SK-N-SH (cell line): ENCODE results near the gene PER2. TPM values are rescaled to one million over a fixed set of nuclear protein-coding genes. Genes with fewer than 3 reads are reported as not detected.

Experiments
- CTCF ChIA-PET: fragments of 300-600, 350-600 bp; formaldehyde crosslinking; extraction: SDS; loops from one replicate; lab custom pipeline; 2021; lab: Yijun Ruan, JAX
- POLR2A ChIA-PET: fragments of 350-600 bp; sonication (Branson Sonifier 250); formaldehyde crosslinking; extraction: SDS; loops from one replicate; lab custom pipeline; 2020; ENCODE audit warnings: antibody characterized with exemption, inconsistent platforms; lab: Yijun Ruan, JAX
- DNase-seq: peaks from one replicate; pipeline ENCODE4 v3.0.0; 2012
- H2AFZ ChIP-seq: fragments of 200-600 bp; sonication (generic); 2 replicates; pipeline ENCODE4 v1.8.1; 2016; ENCODE audit warnings: antibody characterized with exemption, mild to moderate bottlenecking, low read depth
- H3F3A ChIP-seq: fragments of 200-600 bp; sonication (generic); replicated peaks from 2 replicates; pipeline ENCODE3; 2016; ENCODE audit warnings: antibody characterized with exemption, mild to moderate bottlenecking; ENCODE audit not compliant: insufficient read depth
- H3K27ac ChIP-seq, 2 experiments: fragments of 200-500 bp in 1 of 2; fragments of 200-600 bp in 1 of 2; sonication (Bioruptor generic) in 1 of 2; sonication (generic), shearing (Covaris generic) in 1 of 2; 2 replicates each; pipeline versions ENCODE4 v1.5.1 to v1.6.1; 2014 to 2016; ENCODE audit warnings: low read depth in 2 of 2, inconsistent platforms in 1 of 2, low read length in 1 of 2, mild to moderate bottlenecking in 1 of 2, mixed read lengths in 1 of 2
- H3K27me3 ChIP-seq: fragments of 200-600 bp; sonication (generic), shearing (Covaris generic); 2 replicates; pipeline ENCODE4 v1.6.1; 2016; ENCODE audit warnings: mixed run types; ENCODE audit not compliant: insufficient read depth
- H3K36me3 ChIP-seq, 2 experiments: fragments of 200-500 bp in 1 of 2; fragments of 200-600 bp in 1 of 2; sonication (Bioruptor generic) in 1 of 2; sonication (generic) in 1 of 2; replicated peaks in 1 of 2; 2 replicates each; pipeline versions ENCODE3 to v1.5.1; 2014 to 2016; ENCODE audit warnings: low read length in 1 of 2, mild to moderate bottlenecking in 1 of 2; ENCODE audit not compliant: insufficient read depth in 2 of 2, control insufficient read depth in 1 of 2
- H3K4me1 ChIP-seq, 2 experiments: fragments of 200-500 bp in 1 of 2; fragments of 200-600 bp in 1 of 2; sonication (Bioruptor generic) in 1 of 2; sonication (generic), shearing (Covaris generic) in 1 of 2; 2 replicates each; pipeline versions ENCODE4 v1.5.1 to v1.6.1; 2014 to 2016; ENCODE audit warnings: low read depth in 1 of 2, low read length in 1 of 2, mixed run types in 1 of 2; ENCODE audit not compliant: insufficient read depth in 2 of 2, control insufficient read depth in 1 of 2
- H3K4me2 ChIP-seq: fragments of 200-600 bp; sonication (generic), shearing (Covaris generic); 2 replicates; pipeline ENCODE4 v1.6.1; 2017; ENCODE audit warnings: mixed run types
- H3K4me3 ChIP-seq, 2 experiments: fragments of 200-500 bp in 1 of 2; fragments of 200-600 bp in 1 of 2; sonication (Bioruptor generic) in 1 of 2; sonication (generic), shearing (Covaris generic) in 1 of 2; 2 replicates each; pipeline versions ENCODE4 v1.5.1 to v1.8.1; 2014 to 2016; ENCODE audit warnings: low read depth in 2 of 2, inconsistent platforms in 1 of 2, low read length in 1 of 2, mild to moderate bottlenecking in 1 of 2, mixed read lengths in 1 of 2, moderate library complexity in 1 of 2
- H3K79me2 ChIP-seq: fragments of 200-600 bp; sonication (generic); 2 replicates; pipeline ENCODE4 v1.8.1; 2017; ENCODE audit warnings: mild to moderate bottlenecking; ENCODE audit not compliant: insufficient read depth
- H3K9ac ChIP-seq: fragments of 200-600 bp; sonication (generic); 2 replicates; pipeline ENCODE4 v1.6.1; 2017; ENCODE audit warnings: mixed run types
- H3K9me2 ChIP-seq: fragments of 200-600 bp; sonication (generic); 2 replicates; pipeline ENCODE4 v1.6.1; 2017; ENCODE audit warnings: mixed run types
- H3K9me3 ChIP-seq: fragments of 200-600 bp; sonication (generic); 2 replicates; pipeline ENCODE4 v1.6.1; 2017; ENCODE audit warnings: mixed run types, mild to moderate bottlenecking, moderate library complexity
- H4K20me1 ChIP-seq: fragments of 200-600 bp; sonication (generic); 2 replicates; pipeline ENCODE4 v1.6.1; 2017; ENCODE audit warnings: mild to moderate bottlenecking, mixed run types; ENCODE audit not compliant: insufficient read depth
- CHD2 ChIP-seq: fragments of 150-350 bp; IDR thresholded peaks from 2 replicates; pipeline ENCODE4 v1.6.1; 2018; ENCODE audit warnings: low read length; ENCODE audit not compliant: partially characterized antibody
- ELF1 ChIP-seq: IDR thresholded peaks from 2 replicates; pipeline ENCODE4 v1.4.0; 2012
- EP300 ChIP-seq, 2 experiments: IDR thresholded peaks; 2 replicates each; pipeline versions ENCODE4 v1.4.0 to v1.6.1; 2012; ENCODE audit warnings: borderline replicate concordance in 1 of 2, low read depth in 1 of 2, low read length in 1 of 2
- EZH2phosphoT487 ChIP-seq: fragments of 200-600 bp; sonication (generic); IDR thresholded peaks from 2 replicates; pipeline ENCODE4 v1.6.1; 2017; ENCODE audit warnings: low read depth, mixed run types, mild to moderate bottlenecking, antibody characterized with exemption, moderate library complexity, borderline replicate concordance
- FOXJ3 ChIP-seq: sonication (generic); formaldehyde crosslinking; IDR thresholded peaks from 2 replicates; pipeline ENCODE4 v1.5.1; 2020; ENCODE audit warnings: mild to moderate bottlenecking, missing genetic modification reagents
- FOXM1 ChIP-seq: IDR thresholded peaks from 2 replicates; pipeline ENCODE4 v1.4.0; 2012; ENCODE audit warnings: low read depth, mild to moderate bottlenecking
- MAX ChIP-seq: IDR thresholded peaks from 2 replicates; pipeline ENCODE4 v1.4.0; 2012; ENCODE audit warnings: low read depth
- MEF2A ChIP-seq: IDR thresholded peaks from 2 replicates; pipeline ENCODE4 v1.4.0; 2012; ENCODE audit warnings: low read depth, borderline replicate concordance
- MXI1 ChIP-seq: IDR thresholded peaks from 2 replicates; pipeline ENCODE4 v1.6.1; 2012; ENCODE audit warnings: mild to moderate bottlenecking, low read depth, low read length, improper control_type of control experiment
- NFIC ChIP-seq: IDR thresholded peaks from 2 replicates; pipeline ENCODE4 v1.4.0; 2012; ENCODE audit warnings: borderline replicate concordance
- NRF1 ChIP-seq: IDR thresholded peaks from 2 replicates; pipeline ENCODE4 v1.6.1; 2012; ENCODE audit warnings: low read depth, mild to moderate bottlenecking, low read length
- PBX3 ChIP-seq: IDR thresholded peaks from 2 replicates; pipeline ENCODE4; 2012
- RCOR1 ChIP-seq: fragments of 150-350 bp; IDR thresholded peaks from 2 replicates; pipeline ENCODE4 v1.6.1; 2017; ENCODE audit warnings: antibody characterized with exemption, low read length
- RFX5 ChIP-seq: IDR thresholded peaks from 2 replicates; pipeline ENCODE4 v1.6.1; 2012; ENCODE audit warnings: mild to moderate bottlenecking, improper control_type of control experiment, low read length
- SIN3A ChIP-seq: IDR thresholded peaks from 2 replicates; pipeline ENCODE4 v1.6.1; 2012; ENCODE audit warnings: low read depth, mild to moderate bottlenecking, low read length, moderate library complexity, borderline replicate concordance
- TAF1 ChIP-seq: IDR thresholded peaks from 2 replicates; pipeline ENCODE4 v1.6.1; 2012; ENCODE audit warnings: low read depth, mild to moderate bottlenecking, low read length, moderate library complexity, borderline replicate concordance
- TCF12 ChIP-seq: IDR thresholded peaks from 2 replicates; pipeline ENCODE4 v1.4.0; 2012
- TEAD4 ChIP-seq: IDR thresholded peaks from 2 replicates; pipeline ENCODE4 v1.4.0; 2012; ENCODE audit warnings: mild to moderate bottlenecking, borderline replicate concordance; ENCODE audit not compliant: insufficient read depth
- USF2 ChIP-seq: fragments of 150-350 bp; IDR thresholded peaks from 2 replicates; pipeline ENCODE4 v1.6.1; 2017; ENCODE audit warnings: antibody characterized with exemption, low read length, low read depth, borderline replicate concordance
- WGBS: methylation state at CpG from one replicate; pipeline ENCODE4 v1.1.6; 2017; ENCODE audit warnings: low lambda C conversion rate; 5-methylcytosine and 5-hydroxymethylcytosine counted together
- polyA plus RNA-seq, 3 experiments: library from polyadenylated mRNA; depleted of rRNA; stranded (reverse); fragments of >200 nt; gene quantifications; 2 replicates each; pipeline ENCODE4 v1.2.3, GENCODE V29; 2012
- TF ChIP-seq, protein P1 (sequence below): IDR thresholded peaks from 2 replicates; pipeline ENCODE4 v1.4.0; 2012; ENCODE audit warnings: low read depth, borderline replicate concordance

The PER2 gene
- polyA plus RNA-seq, 1 of the 3 experiments (the other 2 are of a cell fraction) = 0.82 TPM

GRCh38 chr2:238286095-238286494, 2.3 kb downstream of the PER2 start:
- no peak for DNase-seq
- Histone ChIP-seq H3K27ac (no peak overlapping the region), H4K20me1 (peaks cover 15% of the 10 kb centered on the region; the same call in 1 of the 2 replicates), H3K4me3 (no peak overlapping the region), H3K36me3 (no peaks in the 10 kb centered on the region), H3K4me1 (peaks cover 8 to 15% of the 10 kb centered on the region in 2 experiments; a peak in 3 of 4 replicates), H3F3A (no peaks in the 10 kb centered on the region), H2AFZ (no peak overlapping the region), H3K4me2 (no peak overlapping the region), H3K27me3 (no peaks in the 10 kb centered on the region), H3K9ac (no peak overlapping the region), H3K9me2 (no peaks in the 10 kb centered on the region), H3K9me3 (no peaks in the 10 kb centered on the region), H3K79me2 (peaks cover 24% of the 10 kb centered on the region; the same call in 1 of the 2 replicates)
- 65% methylated on average over 7 of the region's 7 CpGs for WGBS
- ChIA-PET CTCF (interaction anchor here (1.0 to 5.7 kb wide), 3 partner anchors 11 to 30 kb away, joined by 3 to 28 read pairs (median 5); no protein-coding TSS in a partner anchor), POLR2A (no interaction called here)
- no peak for TF ChIP-seq TAF1
- no peak for TF ChIP-seq CHD2
- no peak for TF ChIP-seq PBX3
- no peak for TF ChIP-seq USF2
- TF ChIP-seq FOXJ3 (CRISPR knock-in tag) = no peak
- no peak for TF ChIP-seq SIN3A
- TF ChIP-seq MXI1 = no peak
- TF ChIP-seq MAX = no peak
- TF ChIP-seq, protein P1, sequence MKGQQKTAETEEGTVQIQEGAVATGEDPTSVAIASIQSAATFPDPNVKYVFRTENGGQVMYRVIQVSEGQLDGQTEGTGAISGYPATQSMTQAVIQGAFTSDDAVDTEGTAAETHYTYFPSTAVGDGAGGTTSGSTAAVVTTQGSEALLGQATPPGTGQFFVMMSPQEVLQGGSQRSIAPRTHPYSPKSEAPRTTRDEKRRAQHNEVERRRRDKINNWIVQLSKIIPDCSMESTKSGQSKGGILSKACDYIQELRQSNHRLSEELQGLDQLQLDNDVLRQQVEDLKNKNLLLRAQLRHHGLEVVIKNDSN = no peak
- no peak for TF ChIP-seq NFIC
- no peak for TF ChIP-seq RFX5

GRCh38 chr2:238285653-238286082, 2.7 kb downstream of the PER2 start:
- no peak overlapping the region for H3K9ac ChIP-seq
- no peaks in the 10 kb centered on the region for H3K9me3 ChIP-seq
- DNase-seq = no peak
- no peak overlapping the region for H3K4me2 ChIP-seq
- H4K20me1 ChIP-seq = peaks cover 15% of the 10 kb centered on the region; the same call in 1 of the 2 replicates
- H3K79me2 ChIP-seq = peaks cover 24% of the 10 kb centered on the region; the same call in 1 of the 2 replicates
- H2AFZ ChIP-seq = no peak overlapping the region
- peaks cover 8 to 15% of the 10 kb centered on the region in 2 experiments; a peak in 3 of 4 replicates for H3K4me1 ChIP-seq
- H3F3A ChIP-seq = no peaks in the 10 kb centered on the region
- ChIA-PET POLR2A (no interaction called here), CTCF (interaction anchor here (1.0 to 5.7 kb wide), 4 partner anchors 13 to 30 kb away, joined by 3 to 28 read pairs (median 3); no protein-coding TSS in a partner anchor)
- no peaks in the 10 kb centered on the region for H3K9me2 ChIP-seq
- H3K4me3 ChIP-seq = no peak overlapping the region
- WGBS = 70% methylated on average over 7 of the region's 7 CpGs
- H3K27me3 ChIP-seq = no peaks in the 10 kb centered on the region
- no peak overlapping the region for H3K27ac ChIP-seq
- no peak for TF ChIP-seq NRF1
- TF ChIP-seq CHD2 = no peak
- TF ChIP-seq MEF2A = no peak
- no peak for TF ChIP-seq MAX
- TF ChIP-seq RCOR1 = no peak
- no peak for TF ChIP-seq TCF12
- TF ChIP-seq PBX3 = no peak
- no peak for TF ChIP-seq FOXM1
- TF ChIP-seq EZH2phosphoT487 = no peak
- no peak for TF ChIP-seq ELF1
- TF ChIP-seq NFIC = no peak
- no peak for TF ChIP-seq EP300 (IDR thresholded peaks at IDR 0.05; ENCODE audit: borderline replicate concordance in 1 of 2, low read depth in 1 of 2, low read length in 1 of 2)
- TF ChIP-seq TEAD4 = no peak
- H3K36me3 ChIP-seq = no peaks in the 10 kb centered on the region
